Measurements from ENCODE around the gene ZNF487.
"Not testable (repeated sequence)": the region's sequence is repeated elsewhere in the genome, so short reads cannot be mapped to it uniquely, and the experiment has no call there.

Gene ZNF487

GRCh38 chr10:43444897-43445466 lies 8.1 kb downstream of the ZNF487 start:
- DNase-seq (ENCODE audit: extremely low read depth, low read depth), result no peak
- TF ChIP-seq, protein P1, sequence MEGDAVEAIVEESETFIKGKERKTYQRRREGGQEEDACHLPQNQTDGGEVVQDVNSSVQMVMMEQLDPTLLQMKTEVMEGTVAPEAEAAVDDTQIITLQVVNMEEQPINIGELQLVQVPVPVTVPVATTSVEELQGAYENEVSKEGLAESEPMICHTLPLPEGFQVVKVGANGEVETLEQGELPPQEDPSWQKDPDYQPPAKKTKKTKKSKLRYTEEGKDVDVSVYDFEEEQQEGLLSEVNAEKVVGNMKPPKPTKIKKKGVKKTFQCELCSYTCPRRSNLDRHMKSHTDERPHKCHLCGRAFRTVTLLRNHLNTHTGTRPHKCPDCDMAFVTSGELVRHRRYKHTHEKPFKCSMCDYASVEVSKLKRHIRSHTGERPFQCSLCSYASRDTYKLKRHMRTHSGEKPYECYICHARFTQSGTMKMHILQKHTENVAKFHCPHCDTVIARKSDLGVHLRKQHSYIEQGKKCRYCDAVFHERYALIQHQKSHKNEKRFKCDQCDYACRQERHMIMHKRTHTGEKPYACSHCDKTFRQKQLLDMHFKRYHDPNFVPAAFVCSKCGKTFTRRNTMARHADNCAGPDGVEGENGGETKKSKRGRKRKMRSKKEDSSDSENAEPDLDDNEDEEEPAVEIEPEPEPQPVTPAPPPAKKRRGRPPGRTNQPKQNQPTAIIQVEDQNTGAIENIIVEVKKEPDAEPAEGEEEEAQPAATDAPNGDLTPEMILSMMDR (IDR thresholded peaks at IDR 0.05; ENCODE audit: low read depth, low read length), result no peak

DNA sequence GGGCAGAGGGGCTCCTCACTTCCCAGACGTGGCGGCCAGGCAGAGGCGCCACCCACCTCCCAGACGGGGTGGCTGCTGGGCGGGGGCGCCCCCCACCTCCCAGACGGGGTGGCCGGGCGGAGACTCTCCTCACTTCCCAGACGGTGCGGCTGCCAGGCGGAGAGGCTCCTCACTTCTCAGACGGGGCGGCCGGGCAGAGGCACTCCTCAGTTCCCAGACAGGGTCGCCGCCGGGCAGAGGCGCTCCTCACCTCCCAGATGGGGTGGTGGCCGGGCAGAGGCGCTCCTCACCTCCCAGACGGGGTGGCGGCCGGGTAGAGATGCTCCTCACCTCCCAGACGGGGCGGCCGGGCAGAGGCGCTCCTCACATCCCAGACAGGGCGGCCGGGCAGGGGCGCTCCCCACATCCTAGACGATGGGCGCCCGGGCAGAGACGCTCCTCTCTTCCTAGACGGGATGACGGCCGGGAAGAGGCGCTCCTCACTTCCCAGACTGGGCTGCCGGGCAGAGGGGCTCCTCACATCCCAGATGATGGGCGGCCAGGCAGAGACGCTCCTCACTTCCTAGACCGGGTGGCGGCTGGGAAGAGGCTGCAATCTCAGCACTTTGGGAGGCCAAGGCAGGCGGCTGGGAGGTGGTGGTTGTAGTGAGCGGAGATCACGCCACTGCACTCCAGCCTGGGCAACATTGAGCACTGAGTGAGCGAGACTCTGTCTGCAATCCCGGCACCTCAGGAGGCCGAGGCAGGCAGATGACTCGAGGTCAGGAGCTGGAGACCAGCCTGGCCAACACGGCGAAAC lies 9.5 kb downstream of the ZNF487 start:
- DNase-seq (ENCODE audit: extremely low read depth, low read depth), result not testable (repeated sequence)

DNA sequence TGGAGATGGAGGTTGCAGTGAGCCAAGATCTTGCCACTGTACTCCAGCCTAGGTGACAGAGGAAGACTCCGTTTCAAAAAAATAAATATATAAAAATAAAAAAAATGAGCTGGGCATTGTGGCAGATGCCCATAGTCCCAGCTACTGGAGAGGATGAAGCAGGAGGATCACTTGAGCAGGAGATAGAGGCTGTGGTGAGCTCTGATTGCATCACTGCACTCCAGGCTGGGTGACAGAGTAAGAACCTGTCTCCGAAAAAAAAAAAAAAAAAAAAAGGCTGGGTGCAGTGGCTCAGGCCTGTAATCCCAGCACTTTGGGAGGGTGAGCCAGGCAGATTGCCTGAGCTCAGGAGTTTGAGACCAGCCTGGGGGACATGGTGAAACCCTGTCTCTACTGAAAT lies 11.8 kb downstream of the ZNF487 start:
- TF ChIP-seq, protein P1 (IDR thresholded peaks at IDR 0.05; ENCODE audit: low read depth, low read length), result no peak
- DNase-seq (ENCODE audit: extremely low read depth, low read depth), result no peak

DNA sequence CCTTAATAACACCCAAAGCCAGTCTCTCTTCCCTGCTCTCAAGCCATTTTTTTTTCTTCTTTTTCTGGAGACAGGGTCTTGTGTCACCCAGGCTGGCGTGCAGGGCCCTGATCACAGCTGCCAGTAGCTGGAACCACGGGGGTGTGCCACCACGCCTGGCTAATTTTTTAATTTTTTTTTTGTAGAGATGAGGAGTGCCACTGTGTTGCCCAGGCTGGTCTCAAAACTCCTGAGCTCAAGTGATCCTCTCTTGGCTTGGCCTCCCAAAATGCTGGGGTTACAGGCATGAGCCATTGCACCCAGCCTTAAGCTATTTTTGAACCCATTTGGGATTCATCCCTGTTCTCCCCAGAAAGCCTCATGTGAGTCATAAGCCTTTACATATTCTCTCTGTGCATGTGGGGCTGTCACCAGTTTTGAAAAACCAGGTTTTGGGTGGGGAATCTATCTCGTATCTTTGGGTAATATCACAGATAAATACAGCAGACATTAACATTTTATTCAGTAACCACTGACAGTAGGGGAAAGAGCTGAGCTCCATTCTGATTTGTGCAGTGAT lies 15.5 kb downstream of the ZNF487 start:
- DNase-seq (ENCODE audit: extremely low read depth, low read depth), result no peak
- TF ChIP-seq, protein P1 (IDR thresholded peaks at IDR 0.05; ENCODE audit: low read depth, low read length), result no peak

GRCh38 chr10:43453266-43453831 lies 16.4 kb downstream of the ZNF487 start:
- DNase-seq (ENCODE audit: extremely low read depth, low read depth), result no peak
- TF ChIP-seq, protein P1 (IDR thresholded peaks at IDR 0.05; ENCODE audit: low read depth, low read length), result no peak

GRCh38 chr10:43454025-43454424 lies 17.1 kb downstream of the ZNF487 start:
- DNase-seq (ENCODE audit: extremely low read depth, low read depth), result not testable (repeated sequence)

GRCh38 chr10:43456561-43456960 lies 19.6 kb downstream of the ZNF487 start:
- not testable (repeated sequence) for DNase-seq (ENCODE audit: extremely low read depth, low read depth)

- TF ChIP-seq, protein P1 (IDR thresholded peaks at IDR 0.05; ENCODE audit: low read depth, low read length), result no peak
Measured at GRCh38 chr10:43458227-43458626, 21.3 kb downstream of the ZNF487 start.

More at GRCh38 chr10:43458227-43458626, 21.3 kb downstream of the ZNF487 start:
- DNase-seq (ENCODE audit: extremely low read depth, low read depth), result no peak
